GM23248 (cell line): ENCODE measurements around the gene ANKRD65. TPM values are rescaled to one million over a fixed set of nuclear protein-coding genes. Genes with fewer than 3 reads are reported as not detected.
A peak's percentile ranks its signal among the peaks of the same experiment; 100 is the strongest.

Source experiments
- DNase-seq: peaks from one replicate; pipeline ENCODE4 v3.0.0-alpha.2; 2015
- H2AFZ ChIP-seq: fragments of 200-600 bp; sonication (generic); 2 replicates; pipeline ENCODE4 v1.6.1; 2016; ENCODE audit warnings: antibody characterized with exemption
- H3F3A ChIP-seq: fragments of 200-600 bp; sonication (generic); 2 replicates; pipeline ENCODE4 v1.6.1; 2016; ENCODE audit warnings: mild to moderate bottlenecking, antibody characterized with exemption, mixed run types; ENCODE audit not compliant: insufficient read depth
- H3K27ac ChIP-seq: fragments of 200-600 bp; sonication (generic); 2 replicates; pipeline ENCODE4 v1.5.1; 2016; ENCODE audit warnings: mild to moderate bottlenecking
- H3K27me3 ChIP-seq: fragments of 200-600 bp; sonication (generic); replicated peaks from 2 replicates; pipeline ENCODE4 v1.6.1; 2016; ENCODE audit warnings: mild to moderate bottlenecking; ENCODE audit not compliant: insufficient read depth
- H3K36me3 ChIP-seq: fragments of 200-600 bp; sonication (generic); 2 replicates; pipeline ENCODE4 v1.6.1; 2016; ENCODE audit warnings: low read depth, mild to moderate bottlenecking
- H3K4me1 ChIP-seq: fragments of 200-600 bp; sonication (generic); 2 replicates; pipeline ENCODE4 v1.6.1; 2016; ENCODE audit warnings: mild to moderate bottlenecking; ENCODE audit not compliant: insufficient read depth
- H3K4me2 ChIP-seq: fragments of 200-600 bp; sonication (generic); one replicate; pipeline ENCODE4 v1.6.1; 2016; ENCODE audit warnings: mild to moderate bottlenecking; ENCODE audit not compliant: unreplicated experiment
- H3K4me3 ChIP-seq: fragments of 200-600 bp; sonication (generic); 2 replicates; pipeline ENCODE4 v1.5.1; 2016; ENCODE audit warnings: mild to moderate bottlenecking
- H3K79me2 ChIP-seq: fragments of 200-600 bp; sonication (generic); 2 replicates; pipeline ENCODE4 v1.6.1; 2016; ENCODE audit warnings: mild to moderate bottlenecking; ENCODE audit not compliant: insufficient read depth
- H3K9ac ChIP-seq: fragments of 200-600 bp; sonication (generic); 2 replicates; pipeline ENCODE4 v1.6.1; 2016; ENCODE audit warnings: mild to moderate bottlenecking
- H3K9me2 ChIP-seq: fragments of 200-600 bp; sonication (generic); 2 replicates; pipeline ENCODE4 v1.6.1; 2016; ENCODE audit warnings: mixed run types, mild to moderate bottlenecking, moderate library complexity; ENCODE audit not compliant: insufficient read depth
- H3K9me3 ChIP-seq: fragments of 200-600 bp; sonication (generic); one replicate; pipeline ENCODE4 v1.6.1; 2017; ENCODE audit warnings: low read depth
- H4K20me1 ChIP-seq: fragments of 200-600 bp; sonication (generic); 2 replicates; pipeline ENCODE4 v1.6.0; 2016; ENCODE audit not compliant: insufficient read depth
- EZH2 ChIP-seq: fragments of 200-600 bp; sonication (generic); IDR thresholded peaks from 2 replicates; pipeline ENCODE4 v1.6.1; 2018; ENCODE audit warnings: antibody characterized with exemption, mild to moderate bottlenecking; ENCODE audit not compliant: insufficient read depth, poor library complexity, severe bottlenecking
- EZH2phosphoT487 ChIP-seq: fragments of 200-600 bp; sonication (generic); IDR thresholded peaks from 2 replicates; pipeline ENCODE4 v1.6.1; 2018; ENCODE audit warnings: antibody characterized with exemption, moderate library complexity, mild to moderate bottlenecking, low read depth; ENCODE audit not compliant: insufficient read depth
- WGBS, 2 experiments: methylation state at CpG; one replicate each; pipeline ENCODE4 v1.1.6; 2015 to 2017; ENCODE audit warnings: low lambda C conversion rate in 2 of 2, low coverage in 1 of 2; ENCODE audit errors: missing lambda C conversion rate in 2 of 2; 5-methylcytosine and 5-hydroxymethylcytosine counted together
- in situ Hi-C: fragments of 300-500 bp; cut with MboI; formaldehyde crosslinking; loops from 2 replicates; pipeline ENCODE4 v1.15.0; 2020
- polyA plus RNA-seq: library from polyadenylated mRNA; unstranded; fragments of >200 nt; fragmentation: Nextera tagmentation; extraction: Ambion mirVana; gene quantifications from 2 replicates; pipeline ENCODE4 v1.2.1, GENCODE V29; 2016
- total RNA-seq: library from RNA; depleted of rRNA; stranded (reverse); fragments of >200 nt; shearing (Covaris generic); gene quantifications from 2 replicates; pipeline ENCODE4 v1.2.3, GENCODE V29; 2014

Gene ANKRD65
- total and polyA plus RNA-seq, 2 experiments from 2014 or later, result 0.44 to 0.97 TPM

DNA sequence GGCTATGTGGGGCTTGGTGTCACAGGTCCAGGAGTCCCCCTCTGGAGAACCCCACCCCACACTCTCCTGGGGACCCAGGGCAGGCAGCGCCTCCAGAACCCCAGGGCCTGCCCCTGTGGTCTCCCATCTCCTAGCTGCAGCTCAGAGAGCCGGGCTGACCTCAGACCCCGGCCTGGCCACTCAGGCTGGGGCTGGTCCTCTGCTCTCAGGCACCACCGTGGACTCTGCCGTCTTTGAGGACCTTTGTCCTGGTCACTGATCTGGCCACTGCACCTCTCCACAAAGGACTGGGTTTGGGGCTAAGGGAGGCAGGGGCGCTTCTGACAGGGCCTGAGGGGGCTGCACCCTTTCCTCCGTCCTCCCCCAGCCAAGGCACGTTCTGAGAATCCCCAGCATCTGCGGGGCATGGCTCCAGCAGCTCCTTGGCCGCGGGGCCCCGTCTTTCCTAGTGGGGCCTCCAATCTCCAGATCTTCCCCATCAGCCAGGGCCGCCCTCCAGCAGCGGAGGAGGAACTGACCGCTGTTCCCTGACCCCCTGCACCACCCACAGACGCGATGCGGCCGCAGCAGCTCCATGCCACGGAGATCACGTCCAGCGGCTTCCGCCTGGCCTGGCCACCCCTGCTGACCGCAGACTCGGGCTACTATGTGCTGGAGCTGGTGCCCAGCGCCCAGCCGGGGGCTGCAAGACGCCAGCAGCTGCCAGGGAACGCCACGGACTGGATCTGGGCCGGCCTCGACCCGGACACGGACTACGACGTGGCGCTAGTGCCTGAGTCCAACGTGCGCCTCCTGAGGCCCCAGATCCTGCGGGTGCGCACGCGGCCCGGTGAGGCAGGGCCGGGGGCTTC is 17.7 kb upstream of the ANKRD65 start:
- H3K79me2 ChIP-seq, result no peaks in the 10 kb centered on the region
- DNase-seq, result no peak
- H3K27me3 ChIP-seq, result no peaks in the 10 kb centered on the region
- H4K20me1 ChIP-seq, result no peaks in the 10 kb centered on the region
- in situ Hi-C loops, result no loop called here
- WGBS, 2 experiments, result 87 to 89% methylated on average over 38 of the region's 45 CpGs
- H3K27ac ChIP-seq, result no peak overlapping the region
- no peak overlapping the region for H3K9ac ChIP-seq
- H3F3A ChIP-seq, result no peaks in the 10 kb centered on the region
- no peaks in the 10 kb centered on the region for H3K9me3 ChIP-seq
- no peak overlapping the region for H3K4me2 ChIP-seq
- no peak for TF ChIP-seq EZH2
- TF ChIP-seq EZH2phosphoT487, result no peak
- no peaks in the 10 kb centered on the region for H3K4me1 ChIP-seq
- H2AFZ ChIP-seq, result no peak overlapping the region
- no peaks in the 10 kb centered on the region for H3K36me3 ChIP-seq
- no peaks in the 10 kb centered on the region for H3K9me2 ChIP-seq
- no peak overlapping the region for H3K4me3 ChIP-seq

DNA sequence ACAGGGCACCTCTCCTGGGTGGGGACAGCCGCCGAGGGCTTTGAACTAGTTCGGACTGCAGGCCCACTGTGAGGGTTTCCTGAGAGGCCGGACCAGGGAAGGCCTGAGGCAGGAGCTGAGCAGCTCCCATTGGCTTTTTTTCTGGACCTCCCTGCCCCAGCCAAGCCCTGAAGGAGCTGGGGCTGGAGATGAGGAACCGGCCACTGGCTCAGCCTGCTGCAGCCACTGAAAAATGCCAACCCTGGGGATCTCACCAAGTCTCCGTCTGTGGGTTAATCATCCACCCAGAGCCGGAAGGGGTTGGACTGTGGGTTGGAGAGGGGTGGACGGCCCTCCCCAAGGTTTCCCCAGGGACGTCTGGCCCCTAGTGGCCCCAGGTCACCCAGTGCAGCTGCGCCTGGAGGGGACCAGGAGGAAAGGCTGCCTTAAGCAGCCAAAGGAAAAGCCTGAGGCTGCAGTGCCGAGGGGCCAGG is 16.9 kb upstream of the ANKRD65 start:
- no peak for TF ChIP-seq EZH2
- no peak for TF ChIP-seq EZH2phosphoT487
- no peak overlapping the region for H3K4me2 ChIP-seq
- no peaks in the 10 kb centered on the region for H3F3A ChIP-seq
- H3K36me3 ChIP-seq, result no peaks in the 10 kb centered on the region
- no peak overlapping the region for H2AFZ ChIP-seq
- H3K4me3 ChIP-seq, result no peak overlapping the region
- no peaks in the 10 kb centered on the region for H4K20me1 ChIP-seq
- H3K9me3 ChIP-seq, result no peaks in the 10 kb centered on the region
- no peak overlapping the region for H3K9ac ChIP-seq
- in situ Hi-C loops, result no loop called here
- H3K9me2 ChIP-seq, result no peaks in the 10 kb centered on the region
- H3K27ac ChIP-seq, result no peak overlapping the region
- WGBS, 2 experiments, result 71 to 74% methylated on average over 9 to 11 of the region's 11 CpGs
- H3K4me1 ChIP-seq, result no peaks in the 10 kb centered on the region
- H3K79me2 ChIP-seq, result no peaks in the 10 kb centered on the region
- DNase-seq, result peak; percentile 20
- H3K27me3 ChIP-seq, result no peaks in the 10 kb centered on the region

DNA sequence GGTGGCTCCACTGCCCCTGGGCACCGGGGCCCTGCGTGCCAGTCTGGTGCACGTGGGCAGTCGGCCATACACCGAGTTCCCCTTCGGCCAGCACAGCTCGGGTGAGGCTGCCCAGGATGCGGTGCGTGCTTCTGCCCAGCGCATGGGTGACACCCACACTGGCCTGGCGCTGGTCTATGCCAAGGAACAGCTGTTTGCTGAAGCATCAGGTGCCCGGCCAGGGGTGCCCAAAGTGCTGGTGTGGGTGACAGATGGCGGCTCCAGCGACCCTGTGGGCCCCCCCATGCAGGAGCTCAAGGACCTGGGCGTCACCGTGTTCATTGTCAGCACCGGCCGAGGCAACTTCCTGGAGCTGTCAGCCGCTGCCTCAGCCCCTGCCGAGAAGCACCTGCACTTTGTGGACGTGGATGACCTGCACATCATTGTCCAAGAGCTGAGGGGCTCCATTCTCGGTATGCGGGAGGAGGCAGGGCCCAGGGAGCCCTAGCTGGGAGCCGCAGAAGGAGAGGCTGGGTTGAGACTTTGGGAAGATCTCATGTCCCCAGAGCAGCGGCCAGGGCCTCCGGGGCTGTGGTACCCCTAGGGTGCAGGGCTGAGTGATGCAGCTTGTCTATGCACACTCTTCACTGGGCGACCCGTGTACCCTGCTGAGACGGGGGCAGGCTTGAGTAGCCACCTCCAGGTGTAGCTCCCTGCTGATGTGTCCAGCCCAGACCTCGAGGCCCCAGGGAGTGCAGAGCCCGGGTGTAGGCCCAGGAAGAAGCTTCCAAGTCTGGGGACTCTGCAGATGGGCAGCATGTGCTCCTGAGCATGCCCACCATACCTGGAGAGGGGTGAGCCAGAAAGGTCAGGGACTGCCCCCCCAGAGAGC is 16.2 kb upstream of the ANKRD65 start:
- Histone ChIP-seq H3K4me2 (no peak overlapping the region), H3K79me2 (no peaks in the 10 kb centered on the region), H3K27ac (no peak overlapping the region), H3K9me2 (no peaks in the 10 kb centered on the region), H3F3A (no peaks in the 10 kb centered on the region), H3K4me1 (no peaks in the 10 kb centered on the region), H3K9me3 (no peaks in the 10 kb centered on the region), H3K36me3 (no peaks in the 10 kb centered on the region), H4K20me1 (no peaks in the 10 kb centered on the region), H3K27me3 (no peaks in the 10 kb centered on the region), H3K9ac (no peak overlapping the region), H2AFZ (no peak overlapping the region), H3K4me3 (no peak overlapping the region)
- TF ChIP-seq EZH2, result no peak
- TF ChIP-seq EZH2phosphoT487, result no peak
- no peak for DNase-seq
- 63 to 75% methylated on average over 25 to 30 of the region's 31 CpGs for WGBS, 2 experiments
- in situ Hi-C loops, result no loop called here

DNA sequence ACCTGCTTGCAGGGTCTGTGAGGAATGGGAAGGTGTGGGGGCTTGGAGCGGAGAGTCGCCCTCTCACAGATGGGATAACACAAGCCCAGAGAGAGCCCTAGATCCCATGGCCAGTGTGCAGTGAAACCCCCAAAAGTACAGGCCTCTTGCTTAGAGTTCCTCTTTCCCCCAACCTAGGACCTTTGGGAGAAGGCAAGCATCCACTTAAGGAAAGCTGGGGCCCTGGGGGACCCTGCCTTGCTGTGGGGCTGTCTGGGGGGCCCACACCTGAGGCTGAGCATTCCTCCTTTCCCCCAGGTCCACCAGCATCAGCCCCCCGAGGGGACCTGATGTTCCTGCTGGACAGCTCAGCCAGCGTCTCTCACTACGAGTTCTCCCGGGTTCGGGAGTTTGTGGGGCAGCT is 15.6 kb upstream of the ANKRD65 start:
- H3K9me2 ChIP-seq, result no peaks in the 10 kb centered on the region
- no peaks in the 10 kb centered on the region for H3K36me3 ChIP-seq
- no peak overlapping the region for H3K4me3 ChIP-seq
- DNase-seq, result no peak
- in situ Hi-C loops, result no loop called here
- WGBS, 2 experiments, result 89 to 93% methylated on average over 2 to 6 of the region's 7 CpGs
- H3K9ac ChIP-seq, result no peak overlapping the region
- no peaks in the 10 kb centered on the region for H3K9me3 ChIP-seq
- H3K4me1 ChIP-seq, result no peaks in the 10 kb centered on the region
- no peaks in the 10 kb centered on the region for H3F3A ChIP-seq
- H3K4me2 ChIP-seq, result no peak overlapping the region
- no peak for TF ChIP-seq EZH2phosphoT487
- no peak for TF ChIP-seq EZH2
- no peak overlapping the region for H3K27ac ChIP-seq
- no peaks in the 10 kb centered on the region for H3K79me2 ChIP-seq
- no peaks in the 10 kb centered on the region for H4K20me1 ChIP-seq
- H3K27me3 ChIP-seq, result no peaks in the 10 kb centered on the region
- no peak overlapping the region for H2AFZ ChIP-seq
